Dermis lymphatic vessel endothelial cell (primary cell): ENCODE data around the gene ADCY6. TPM values are rescaled to one million over a fixed set of nuclear protein-coding genes. Genes with fewer than 3 reads are reported as not detected.

Experiments used
- total RNA-seq: library from RNA; depleted of rRNA; stranded (reverse); fragments of >200 nt; gene quantifications from 2 replicates; pipeline ENCODE4 v1.2.1, GENCODE V29; 2014

Gene ADCY6
- 29.5 and 29.7 TPM in 2 replicates for total RNA-seq

DNA sequence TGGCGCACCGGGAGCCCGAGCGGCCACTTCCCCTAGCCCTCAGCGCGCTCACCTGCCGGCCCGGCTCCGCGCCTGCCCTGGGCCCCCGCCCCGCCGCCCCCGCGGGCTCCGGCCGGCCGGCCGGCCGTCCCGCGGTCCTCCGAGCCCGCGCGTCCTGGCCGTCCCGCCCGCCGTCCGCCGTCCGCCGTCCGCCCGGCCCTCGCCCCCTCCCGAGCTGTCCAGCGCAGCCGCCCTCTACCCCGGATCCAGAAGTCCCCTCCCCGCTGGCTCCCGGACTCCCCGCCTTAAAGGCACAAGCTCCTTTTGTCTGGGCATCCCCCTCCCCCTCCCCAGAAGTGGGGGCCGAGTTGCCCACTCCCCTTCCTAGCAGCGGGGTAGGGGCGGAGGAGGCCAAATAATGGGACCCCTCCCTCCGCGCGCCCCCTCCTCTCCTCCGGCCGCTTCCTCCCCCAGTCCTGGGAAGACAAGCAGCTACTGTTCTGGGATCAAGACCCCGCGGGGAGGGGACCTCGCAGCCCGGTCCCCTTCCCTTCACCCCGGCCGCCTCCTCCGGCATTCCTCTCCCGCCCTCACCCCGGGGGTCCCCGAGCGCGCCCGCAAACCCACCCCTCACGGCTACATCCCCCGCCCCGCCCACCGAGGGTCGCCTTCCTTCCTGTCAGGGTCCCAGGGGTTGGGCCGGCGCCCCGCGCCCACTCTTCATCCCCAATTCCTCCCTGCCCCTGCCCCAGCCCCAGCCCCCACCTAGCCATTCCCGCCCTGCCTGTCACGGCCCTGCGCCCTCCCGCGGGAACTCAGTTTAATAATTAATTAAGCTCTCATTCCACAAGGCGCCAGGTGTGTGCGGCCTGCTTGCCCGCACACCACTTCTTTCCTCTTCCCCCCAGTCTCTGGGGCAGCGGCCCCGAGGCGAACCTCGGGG is at the start of gene ADCY6:
Gene ADCY6 (minus strand): TSS at position 236 of the 922 bp plus-strand sequence. CDS start 5,655 bp downstream, outside the sequence.

DNA sequence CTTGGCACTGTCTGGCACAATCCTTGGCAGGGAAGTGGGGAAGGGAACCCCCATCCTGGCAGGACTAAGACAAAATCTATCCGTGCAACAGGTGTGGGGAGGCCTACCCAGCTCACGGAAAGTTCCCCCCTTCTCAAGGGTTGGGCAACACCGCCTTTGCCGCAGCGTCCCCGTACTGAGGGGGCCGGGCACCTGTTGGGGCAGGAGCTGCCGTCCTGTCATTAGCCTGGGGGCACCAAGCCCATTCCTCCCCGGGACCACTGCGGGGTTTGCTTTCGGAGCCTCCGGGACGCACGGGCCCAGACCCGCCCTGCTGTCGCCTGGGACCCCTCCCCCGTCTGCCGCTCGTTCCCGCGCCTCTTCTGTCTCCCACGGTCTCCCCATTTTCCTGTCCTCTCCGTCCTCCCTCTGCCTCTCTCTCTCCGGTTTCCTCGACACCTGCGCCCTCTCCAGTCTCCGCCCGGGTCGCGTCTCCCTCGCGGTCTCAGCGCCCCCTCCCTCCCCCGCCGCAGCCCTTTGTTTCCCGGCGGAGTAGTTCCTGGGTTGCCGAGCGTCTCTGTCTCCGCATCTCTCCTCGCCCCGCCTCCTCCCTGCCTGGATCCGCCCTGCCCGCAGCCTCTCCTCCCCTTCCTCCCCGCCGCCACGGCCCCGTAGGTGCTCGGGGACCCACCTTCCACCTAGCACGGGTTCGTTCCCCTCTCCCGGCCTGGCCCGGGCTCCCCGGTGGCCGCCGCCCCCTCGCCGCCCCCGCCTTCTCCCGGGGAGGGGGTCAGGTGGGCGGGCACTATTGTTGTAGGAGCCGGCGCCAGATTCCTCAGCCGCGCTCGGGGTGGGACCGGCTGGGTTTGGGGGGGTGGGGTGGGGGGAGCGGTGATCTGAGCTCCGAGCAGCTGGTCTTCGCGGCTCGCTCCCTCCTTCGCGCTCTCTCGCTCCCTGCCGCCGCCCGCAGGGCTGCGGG is 29.3 kb upstream of the ADCY6 start, which contains the start of gene CACNB3:
Gene CACNB3 (plus strand): TSS at position 624 of the 958 bp plus-strand sequence. CDS start 434 bp downstream, outside the sequence.

GRCh38 chr12:48716493-48717251 is 72.2 kb downstream of the ADCY6 start, which contains the start of gene CCNT1:
Gene CCNT1, minus strand, starts transcription at chr12:48716707. Its CDS starts 32 bp downstream, at chr12:48716675.

Other genes with a start within 250 kb of the ADCY6 start
- gene LALBA, start 219.0 kb downstream of the ADCY6 start, total RNA-seq: not detected in 2 replicates
- gene KANSL2, start 106.9 kb downstream of the ADCY6 start, total RNA-seq: 41.1 and 53.7 TPM in 2 replicates
- gene CCNT1, start 72.4 kb downstream of the ADCY6 start, total RNA-seq: 18.1 and 24.0 TPM in 2 replicates
- gene CACNB3, start 29.4 kb upstream of the ADCY6 start, total RNA-seq: 5.5 and 6.2 TPM in 2 replicates
- gene DDX23, start 63.1 kb upstream of the ADCY6 start, total RNA-seq: 58.8 and 69.5 TPM in 2 replicates
- gene RND1, start 76.8 kb upstream of the ADCY6 start, total RNA-seq: 2.1 and 2.4 TPM in 2 replicates
- gene FKBP11, start 136.4 kb upstream of the ADCY6 start, total RNA-seq: 8.3 and 11.5 TPM in 2 replicates
- gene ARF3, start 168.4 kb upstream of the ADCY6 start, total RNA-seq: 39.1 and 40.5 TPM in 2 replicates
- under 0.01 TPM in 2 replicates for gene WNT10B, start 182.6 kb upstream of the ADCY6 start, total RNA-seq
- gene WNT1, start 189.2 kb upstream of the ADCY6 start, total RNA-seq: not detected in 2 replicates
- gene DDN, start 210.3 kb upstream of the ADCY6 start, total RNA-seq: 0.09 and 0.11 TPM in 2 replicates
- 39.0 and 44.7 TPM in 2 replicates for gene PRKAG1, start 229.7 kb upstream of the ADCY6 start, total RNA-seq